NCI-H2196 (cell line): ENCODE results near the gene SCUBE3.
A peak's percentile ranks its signal among the peaks of the same experiment; 100 is the strongest.

Source experiments
- DNase-seq: peaks from one replicate; lab custom pipeline; 2025; ENCODE audit not compliant: unreplicated experiment; lab: John Stamatoyannopoulos, UW

Gene SCUBE3

GRCh38 chr6:35213824-35214756, at the start of gene SCUBE3:
TSS of gene SCUBE3 (plus strand) at chr6:35213956. CDS start at chr6:35214419, 463 bp downstream.
- DNase-seq, result peak; percentile 22

GRCh38 chr6:35164277-35164676, 49.5 kb upstream of the SCUBE3 start:
- DNase-seq, result no peak

- DNase-seq, result no peak
Observed at GRCh38 chr6:35164868-35165267, 48.9 kb upstream of the SCUBE3 start.

- peak; percentile 17 for DNase-seq
Observed at GRCh38 chr6:35165630-35166071, 48.1 kb upstream of the SCUBE3 start.

GRCh38 chr6:35166116-35166515, 47.6 kb upstream of the SCUBE3 start:
- no peak for DNase-seq

- no peak for DNase-seq
Observed at GRCh38 chr6:35166520-35166919, 47.2 kb upstream of the SCUBE3 start.

GRCh38 chr6:35167505-35167904, 46.3 kb upstream of the SCUBE3 start:
- DNase-seq, result no peak

- no peak for DNase-seq
Observed at GRCh38 chr6:35168461-35168861, 45.3 kb upstream of the SCUBE3 start.

GRCh38 chr6:35170166-35170565, 43.6 kb upstream of the SCUBE3 start:
- DNase-seq, result no peak

GRCh38 chr6:35170891-35171290, 42.9 kb upstream of the SCUBE3 start:
- no peak for DNase-seq

- no peak for DNase-seq
Observed at GRCh38 chr6:35173044-35173426, 40.7 kb upstream of the SCUBE3 start.

- DNase-seq, result no peak
Observed at GRCh38 chr6:35173427-35174087, 40.2 kb upstream of the SCUBE3 start.

GRCh38 chr6:35174088-35174434, 39.7 kb upstream of the SCUBE3 start:
- no peak for DNase-seq

- DNase-seq, result no peak
Observed at GRCh38 chr6:35174501-35174900, 39.3 kb upstream of the SCUBE3 start.

- DNase-seq, result no peak
Observed at GRCh38 chr6:35176301-35177024, 37.3 kb upstream of the SCUBE3 start.

GRCh38 chr6:35177157-35177556, 36.6 kb upstream of the SCUBE3 start:
- no peak for DNase-seq

- DNase-seq, result no peak
Observed at GRCh38 chr6:35177596-35177995, 36.2 kb upstream of the SCUBE3 start.

- DNase-seq, result no peak
Observed at GRCh38 chr6:35178012-35178411, 35.7 kb upstream of the SCUBE3 start.

- no peak for DNase-seq
Observed at GRCh38 chr6:35178932-35179832, 34.6 kb upstream of the SCUBE3 start.

GRCh38 chr6:35179901-35180535, 33.7 kb upstream of the SCUBE3 start:
- no peak for DNase-seq
